IgD-negative memory B cell (primary cell): ENCODE results near the gene ADCK1. TPM values are rescaled to one million over a fixed set of nuclear protein-coding genes. Genes with fewer than 3 reads are reported as not detected.
A peak's percentile ranks its signal among the peaks of the same experiment; 100 is the strongest.
"Not testable (repeated sequence)": the region's sequence is repeated elsewhere in the genome, so short reads cannot be mapped to it uniquely, and the experiment has no call there.

Source experiments
- H3K27ac Mint-ChIP-seq, 3 donors: one replicate each; pipeline ENCODE4 v1.8.0; 2020 to 2022; ENCODE audit warnings: mild to moderate bottlenecking in 3 of 3, mixed read lengths in 3 of 3, moderate library complexity in 1 of 3
- H3K27me3 Mint-ChIP-seq: one replicate; pipeline ENCODE4 v1.8.0; 2021; ENCODE audit warnings: mixed read lengths
- H3K36me3 Mint-ChIP-seq: one replicate; pipeline ENCODE4 v1.8.0; 2020; ENCODE audit warnings: mild to moderate bottlenecking, mixed read lengths
- H3K4me1 Mint-ChIP-seq, 3 donors: one replicate each; pipeline ENCODE4 v1.8.0; 2020 to 2022; ENCODE audit warnings: mixed read lengths in 3 of 3, mild to moderate bottlenecking in 1 of 3
- H3K4me3 Mint-ChIP-seq, 4 donors: one replicate each; pipeline ENCODE4 v1.8.0; 2020 to 2022; ENCODE audit warnings: mild to moderate bottlenecking in 4 of 4, mixed read lengths in 4 of 4, moderate library complexity in 3 of 4
- H3K9me3 Mint-ChIP-seq, 3 donors: one replicate each; pipeline ENCODE4 v1.8.0; 2020 to 2021; ENCODE audit warnings: mixed read lengths in 3 of 3, mild to moderate bottlenecking in 1 of 3
- polyA plus RNA-seq: library from polyadenylated mRNA; unstranded; fragments of 300-500 nt; fragmentation: Illumina TruSeq; gene quantifications from one replicate; pipeline ENCODE4 v1.2.3, GENCODE V29; 2021

The ADCK1 gene
- polyA plus RNA-seq, 1 donor from 2014 or later, result 3.5 TPM

DNA sequence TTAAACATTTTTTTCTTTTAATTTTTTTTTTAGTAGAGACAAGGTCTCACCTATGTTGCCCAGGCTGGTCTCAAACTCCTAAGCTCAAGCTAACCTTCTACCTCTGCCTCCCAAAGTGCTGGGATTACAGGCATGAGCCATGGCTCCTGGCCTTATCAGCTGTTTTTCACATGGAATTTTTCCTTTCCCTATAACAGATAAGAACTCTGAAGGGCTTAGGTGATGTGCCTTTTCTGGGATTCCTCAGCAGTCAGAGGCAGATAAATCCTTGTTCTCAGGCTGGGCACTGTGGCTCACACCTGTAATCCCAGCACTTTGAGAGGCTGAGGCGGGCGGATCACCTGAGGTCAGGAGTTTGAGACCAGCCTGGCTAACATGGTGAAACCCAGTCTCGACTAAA, 6.7 kb upstream of the ADCK1 start:
- peaks cover 17% of the 10 kb centered on the region for H3K27me3 Mint-ChIP-seq
- not testable (repeated sequence) for H3K36me3 Mint-ChIP-seq, H3K4me3 Mint-ChIP-seq, H3K9me3 Mint-ChIP-seq, H3K4me1 Mint-ChIP-seq, H3K27ac Mint-ChIP-seq

DNA sequence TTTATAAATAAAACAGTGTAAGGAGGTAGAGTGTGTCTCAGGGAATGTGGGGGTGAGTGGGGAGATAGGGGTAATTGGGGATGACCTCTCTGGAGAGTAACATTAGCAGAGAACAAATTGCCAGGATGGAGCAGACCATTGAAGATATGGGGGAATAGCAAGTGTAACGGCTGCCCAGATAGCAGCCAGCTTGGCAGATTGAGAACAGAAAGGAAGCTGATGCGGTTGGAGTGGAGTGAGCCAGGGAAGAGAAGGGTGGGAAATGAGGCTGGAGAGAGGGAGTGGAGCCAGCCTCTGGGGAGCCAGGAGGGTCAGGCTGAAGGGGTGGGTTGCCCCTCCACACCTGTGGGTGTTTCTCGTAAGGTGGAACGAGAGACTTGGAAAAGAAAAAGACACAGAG, 5.6 kb upstream of the ADCK1 start:
- H3K27me3 Mint-ChIP-seq, result peaks cover 17% of the 10 kb centered on the region
- no peaks in the 10 kb centered on the region for H3K36me3 Mint-ChIP-seq
- H3K9me3 Mint-ChIP-seq, result no peaks in the 10 kb centered on the region
- H3K27ac Mint-ChIP-seq, result no peak overlapping the region
- no peaks in the 10 kb centered on the region for H3K4me1 Mint-ChIP-seq
- H3K4me3 Mint-ChIP-seq, result peak overlapping the region in 1 of 4 donors; percentile 63

- H3K4me3 Mint-ChIP-seq, result peak overlapping the region; percentile 86 to 94 (median 92)
- H3K27me3 Mint-ChIP-seq, H3K36me3 Mint-ChIP-seq, H3K9me3 Mint-ChIP-seq: not testable (repeated sequence)
- peak overlapping the region; percentile 74 to 92 (median 83) for H3K27ac Mint-ChIP-seq
- H3K4me1 Mint-ChIP-seq, result peaks cover 3 to 22% (median 9%) of the 10 kb centered on the region in 3 donors
These were observed 453 bp upstream of the ADCK1 start for GRCh38 chr14:77799456-77799855.

DNA sequence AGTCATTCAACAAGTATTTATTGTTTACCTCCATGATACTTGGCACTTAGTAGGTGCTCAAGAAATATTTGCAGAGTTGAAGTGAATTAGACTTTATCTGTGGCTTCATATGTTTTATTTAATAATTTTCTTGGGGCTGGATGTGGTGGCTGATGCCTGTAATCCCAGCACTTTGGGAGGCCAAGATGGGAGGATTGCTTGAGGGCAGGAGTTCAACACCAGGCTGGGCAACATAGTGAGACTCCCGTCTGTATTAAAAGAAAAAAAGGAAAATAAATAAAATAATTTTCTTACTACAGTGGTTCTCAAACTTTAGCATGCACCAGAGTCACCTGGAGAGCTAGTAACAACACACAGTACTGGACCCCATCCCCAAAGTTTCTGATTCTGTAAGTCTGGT, 905 bp downstream of the ADCK1 start:
- Mint-ChIP-seq H3K4me3 (peak overlapping the region; percentile 86 to 95 (median 92)), H3K4me1 (peaks cover 3 to 22% (median 9%) of the 10 kb centered on the region in 3 donors), H3K27me3 (no peaks in the 10 kb centered on the region), H3K9me3 (no peaks in the 10 kb centered on the region), H3K27ac (peak overlapping the region; percentile 69 to 92 (median 74)), H3K36me3 (no peaks in the 10 kb centered on the region)

DNA sequence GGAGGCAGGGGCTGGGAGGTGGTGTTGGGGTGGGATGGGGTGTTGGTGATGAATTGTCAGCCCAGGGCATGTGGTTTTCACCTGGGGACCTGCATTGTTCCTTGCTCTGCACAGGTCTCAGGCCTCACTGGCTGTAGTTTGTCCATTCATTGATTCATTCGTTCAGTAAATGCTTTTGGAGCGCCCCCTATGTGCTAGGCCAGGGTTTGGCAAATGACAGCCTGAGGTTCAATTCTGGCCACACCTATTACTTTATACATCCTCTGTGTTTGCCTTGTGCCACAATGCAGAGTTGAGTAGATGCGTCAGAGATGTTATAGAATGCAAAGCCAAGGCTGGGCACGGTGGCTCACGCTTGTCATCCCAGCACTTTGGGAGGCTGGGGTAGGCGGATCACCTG, 4.7 kb downstream of the ADCK1 start:
- no peaks in the 10 kb centered on the region for H3K9me3 Mint-ChIP-seq
- no peaks in the 10 kb centered on the region for H3K27me3 Mint-ChIP-seq
- H3K36me3 Mint-ChIP-seq, result peaks cover 3% of the 10 kb centered on the region
- peak overlapping the region in 1 of 3 donors; percentile 32 for H3K27ac Mint-ChIP-seq
- H3K4me3 Mint-ChIP-seq, result no peak overlapping the region
- H3K4me1 Mint-ChIP-seq, result peaks cover 2 to 22% (median 8%) of the 10 kb centered on the region in 3 donors

DNA sequence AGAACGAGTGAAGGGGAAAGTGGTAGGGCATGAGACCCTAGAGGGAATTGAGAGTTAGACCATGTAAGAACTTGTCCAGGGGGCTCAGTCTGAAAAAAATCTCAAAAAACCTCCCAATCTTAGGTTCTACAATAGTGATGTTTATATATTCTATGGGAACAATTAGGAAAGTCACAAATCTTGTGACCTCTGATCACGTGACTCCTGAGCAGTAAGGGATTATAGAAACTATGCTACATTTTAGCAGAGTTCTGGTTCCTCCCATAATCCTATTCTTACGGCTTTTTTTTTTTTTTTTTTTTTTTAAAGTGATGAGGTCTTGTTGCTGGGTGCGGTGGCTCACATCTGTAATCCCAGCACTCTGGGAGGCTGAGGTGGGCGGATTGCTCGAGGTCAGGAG, 5.8 kb downstream of the ADCK1 start:
- peaks cover 3% of the 10 kb centered on the region for H3K36me3 Mint-ChIP-seq
- H3K27ac Mint-ChIP-seq, result no peak overlapping the region
- H3K9me3 Mint-ChIP-seq, result no peaks in the 10 kb centered on the region
- peaks cover under 1 to 13% (median 1%) of the 10 kb centered on the region in 3 donors for H3K4me1 Mint-ChIP-seq
- no peaks in the 10 kb centered on the region for H3K27me3 Mint-ChIP-seq
- peak overlapping the region in 1 of 4 donors; percentile 58 for H3K4me3 Mint-ChIP-seq

- peaks cover 0 to 5% (median 3%) of the 10 kb centered on the region in 3 donors for H3K4me1 Mint-ChIP-seq
- no peak overlapping the region for H3K4me3 Mint-ChIP-seq
- H3K27me3 Mint-ChIP-seq, result no peaks in the 10 kb centered on the region
- H3K9me3 Mint-ChIP-seq, result no peaks in the 10 kb centered on the region
- peak overlapping the region in 1 of 3 donors; percentile 27 for H3K27ac Mint-ChIP-seq
- peaks cover 5% of the 10 kb centered on the region for H3K36me3 Mint-ChIP-seq
These were observed 8.3 kb downstream of the ADCK1 start for GRCh38 chr14:77808250-77808649.

- Mint-ChIP-seq H3K4me3 (no peak overlapping the region), H3K27me3 (no peaks in the 10 kb centered on the region), H3K9me3 (no peaks in the 10 kb centered on the region), H3K36me3 (peaks cover 5% of the 10 kb centered on the region), H3K27ac (peak overlapping the region in 1 of 3 donors; percentile 76), H3K4me1 (peaks cover 0 to 3% (median 2%) of the 10 kb centered on the region in 3 donors)
These were observed 9.1 kb downstream of the ADCK1 start for GRCh38 chr14:77809011-77809410.

DNA sequence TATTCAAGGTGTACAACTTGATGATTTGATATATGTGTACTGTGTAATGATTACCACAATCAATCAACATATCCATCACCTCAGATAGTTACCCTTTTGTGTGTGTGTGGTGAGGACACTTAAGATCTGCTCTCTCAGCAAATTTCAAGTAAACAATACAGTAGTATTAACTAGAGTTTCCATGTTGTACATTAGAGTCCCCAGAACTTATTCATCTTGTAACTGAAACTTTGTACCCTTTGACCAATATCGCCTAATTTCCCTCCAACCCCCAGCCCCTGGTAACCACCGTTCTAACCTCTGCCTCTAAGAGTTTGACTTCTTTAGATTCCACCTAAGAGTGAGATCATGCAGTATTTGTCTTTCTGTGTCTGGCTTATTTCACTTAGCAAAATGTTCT, 12.1 kb downstream of the ADCK1 start:
- Mint-ChIP-seq H3K36me3 (peaks cover 5% of the 10 kb centered on the region), H3K4me1 (peaks cover 0 to 3% (median 0%) of the 10 kb centered on the region in 3 donors), H3K4me3 (no peak overlapping the region), H3K9me3 (no peaks in the 10 kb centered on the region), H3K27ac (no peak overlapping the region), H3K27me3 (no peaks in the 10 kb centered on the region)

DNA sequence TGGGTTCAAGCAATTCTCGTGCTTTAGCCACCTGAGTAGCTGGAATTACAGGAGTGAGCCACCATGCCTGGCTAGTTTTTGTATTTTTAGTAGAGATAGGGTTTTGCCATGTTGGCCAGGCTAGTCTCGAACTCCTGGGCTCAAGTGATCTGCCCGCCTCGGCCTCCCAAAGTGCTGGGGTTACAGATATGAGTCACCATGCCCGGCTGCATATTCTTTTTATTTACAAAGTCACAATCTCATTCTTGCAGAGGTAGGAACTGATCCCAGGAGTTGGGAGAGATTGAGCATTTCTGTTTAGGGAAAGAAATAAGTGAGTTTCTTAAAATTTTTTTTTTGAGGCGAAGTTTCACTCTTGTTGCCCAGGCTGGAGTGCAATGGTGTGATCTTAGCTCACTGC, 12.8 kb downstream of the ADCK1 start:
- not testable (repeated sequence) for H3K36me3 Mint-ChIP-seq, H3K4me1 Mint-ChIP-seq, H3K27me3 Mint-ChIP-seq, H3K9me3 Mint-ChIP-seq
- Mint-ChIP-seq H3K4me3 (peak overlapping the region in 1 of 4 donors; percentile 24), H3K27ac (peak overlapping the region in 1 of 3 donors; percentile 10)

DNA sequence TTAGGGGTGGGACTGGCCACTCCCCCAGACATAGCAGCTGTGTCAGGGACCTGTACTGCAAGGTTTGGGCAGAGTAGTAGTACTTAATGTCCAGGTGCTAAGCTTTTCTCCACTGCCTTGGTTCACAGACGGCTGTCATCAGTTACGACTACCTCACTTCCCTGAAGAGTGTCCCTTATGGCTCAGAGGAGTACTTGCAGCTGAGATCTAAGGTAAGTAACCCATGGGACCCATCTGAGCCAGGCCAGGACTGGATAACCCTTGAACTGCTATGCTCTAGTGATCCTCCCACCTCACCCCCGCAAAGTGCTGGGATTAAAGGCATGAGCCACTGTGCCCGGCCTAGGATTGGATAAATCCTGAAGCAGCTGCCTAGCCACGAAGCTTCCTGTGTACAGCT, 22.4 kb downstream of the ADCK1 start:
- Mint-ChIP-seq H3K36me3 (peaks cover 12% of the 10 kb centered on the region), H3K27me3 (no peaks in the 10 kb centered on the region), H3K4me3 (no peak overlapping the region), H3K27ac (peak overlapping the region in 1 of 3 donors; percentile 78), H3K4me1 (no peaks in the 10 kb centered on the region), H3K9me3 (no peaks in the 10 kb centered on the region)

- Mint-ChIP-seq H3K4me1 (no peaks in the 10 kb centered on the region), H3K27me3 (no peaks in the 10 kb centered on the region), H3K27ac (no peak overlapping the region), H3K36me3 (peaks cover 13% of the 10 kb centered on the region), H3K9me3 (no peaks in the 10 kb centered on the region), H3K4me3 (no peak overlapping the region)
These were observed 22.8 kb downstream of the ADCK1 start for GRCh38 chr14:77822741-77823140.

DNA sequence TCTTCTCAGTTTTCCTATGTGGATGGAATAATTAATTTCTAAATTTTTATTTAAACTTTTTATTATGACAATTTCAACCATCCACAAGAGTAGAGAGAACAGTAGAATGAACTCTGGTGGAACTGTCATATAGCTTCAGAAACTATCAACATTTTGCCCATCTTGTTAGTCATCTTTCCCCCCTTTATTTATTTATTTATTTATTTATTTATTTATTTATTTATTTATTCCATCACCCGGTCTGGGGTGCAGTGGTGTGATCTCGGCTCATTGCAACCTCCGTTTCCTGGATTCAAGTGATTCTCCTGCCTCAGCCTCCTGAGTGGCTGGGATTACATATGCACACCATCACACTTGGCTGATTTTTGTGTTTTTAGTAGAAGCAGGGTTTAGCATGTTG, 23.5 kb downstream of the ADCK1 start:
- Mint-ChIP-seq H3K4me1 (no peaks in the 10 kb centered on the region), H3K9me3 (no peaks in the 10 kb centered on the region), H3K27ac (no peak overlapping the region), H3K36me3 (peaks cover 12% of the 10 kb centered on the region), H3K4me3 (no peak overlapping the region), H3K27me3 (no peaks in the 10 kb centered on the region)

DNA sequence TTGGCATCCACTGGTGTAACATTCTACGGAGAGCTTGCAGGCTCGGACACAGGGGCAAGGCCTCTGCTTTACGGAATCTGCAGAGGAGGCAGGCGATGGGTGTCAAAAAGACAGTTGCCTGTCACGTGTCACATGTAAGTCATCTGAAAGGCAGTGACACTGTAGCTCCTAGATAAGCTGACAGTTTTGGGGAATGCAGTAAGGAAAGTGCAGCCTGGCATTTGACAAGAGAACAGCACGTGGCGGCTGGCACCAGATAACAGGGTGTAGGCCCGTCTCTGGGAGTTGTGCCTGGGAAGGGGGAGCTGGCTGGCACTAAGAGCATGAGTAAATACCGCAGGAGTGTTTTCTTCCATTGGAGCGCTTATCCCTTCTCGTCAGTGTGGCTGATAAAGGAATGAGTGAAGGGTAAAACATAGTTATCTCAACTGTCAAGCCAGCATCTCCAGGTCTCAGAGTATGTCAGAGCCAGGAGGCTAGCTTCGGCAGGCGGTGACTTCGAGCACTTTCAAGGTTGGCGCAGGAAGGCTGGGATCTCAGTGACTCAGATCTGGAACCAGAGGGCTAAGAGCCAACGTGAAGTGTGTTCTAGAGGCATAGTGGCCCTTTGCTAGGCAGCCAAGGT, 26.1 kb downstream of the ADCK1 start:
- no peak overlapping the region for H3K4me3 Mint-ChIP-seq
- H3K27ac Mint-ChIP-seq, result no peak overlapping the region
- H3K36me3 Mint-ChIP-seq, result peaks cover 16% of the 10 kb centered on the region
- H3K4me1 Mint-ChIP-seq, result peaks cover 0 to 3% (median 0%) of the 10 kb centered on the region in 3 donors
- no peaks in the 10 kb centered on the region for H3K27me3 Mint-ChIP-seq
- H3K9me3 Mint-ChIP-seq, result no peaks in the 10 kb centered on the region

DNA sequence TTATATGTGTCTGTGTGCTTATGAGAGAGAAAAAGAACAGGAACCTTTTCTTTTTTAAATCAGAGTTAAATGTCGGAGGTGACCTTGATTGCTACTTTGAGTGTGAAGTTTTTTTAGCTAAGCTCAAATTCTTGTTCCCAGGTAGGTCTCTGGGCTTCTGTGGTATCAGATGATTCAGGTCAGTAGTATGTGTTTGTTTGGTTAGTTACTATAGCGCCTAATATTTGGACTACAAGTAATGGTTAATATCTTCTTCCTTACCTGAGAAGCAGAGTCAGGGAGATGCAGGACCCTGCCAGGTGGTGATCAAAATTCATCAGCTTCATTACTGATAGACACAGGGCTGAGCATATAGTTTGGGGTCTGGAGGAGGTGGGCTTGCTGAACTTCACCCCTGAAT, 30.8 kb downstream of the ADCK1 start:
- Mint-ChIP-seq H3K4me1 (peaks cover 0 to 3% (median 0%) of the 10 kb centered on the region in 3 donors), H3K27me3 (no peaks in the 10 kb centered on the region), H3K4me3 (no peak overlapping the region), H3K27ac (no peak overlapping the region), H3K36me3 (peaks cover 14% of the 10 kb centered on the region), H3K9me3 (no peaks in the 10 kb centered on the region)

GRCh38 chr14:77832297-77832696, 32.4 kb downstream of the ADCK1 start:
- H3K36me3 Mint-ChIP-seq, result peaks cover 17% of the 10 kb centered on the region
- no peaks in the 10 kb centered on the region for H3K9me3 Mint-ChIP-seq
- no peaks in the 10 kb centered on the region for H3K27me3 Mint-ChIP-seq
- H3K4me1 Mint-ChIP-seq, result peaks cover 0 to 3% (median 0%) of the 10 kb centered on the region in 3 donors
- no peak overlapping the region for H3K4me3 Mint-ChIP-seq
- no peak overlapping the region for H3K27ac Mint-ChIP-seq
